C4-2B (cell line): ENCODE results near the gene MYBPH.

Source experiments
- ZFX ChIP-seq: fragments of 450-650 bp; IDR thresholded peaks from 2 replicates; pipeline ENCODE4 v1.6.1; 2017
- TF ChIP-seq, protein P1 (sequence below): fragments of 450-650 bp; conservative IDR thresholded peaks from 2 replicates; pipeline ENCODE4 v1.5.1; 2017; ENCODE audit warnings: mild to moderate bottlenecking

DNA sequence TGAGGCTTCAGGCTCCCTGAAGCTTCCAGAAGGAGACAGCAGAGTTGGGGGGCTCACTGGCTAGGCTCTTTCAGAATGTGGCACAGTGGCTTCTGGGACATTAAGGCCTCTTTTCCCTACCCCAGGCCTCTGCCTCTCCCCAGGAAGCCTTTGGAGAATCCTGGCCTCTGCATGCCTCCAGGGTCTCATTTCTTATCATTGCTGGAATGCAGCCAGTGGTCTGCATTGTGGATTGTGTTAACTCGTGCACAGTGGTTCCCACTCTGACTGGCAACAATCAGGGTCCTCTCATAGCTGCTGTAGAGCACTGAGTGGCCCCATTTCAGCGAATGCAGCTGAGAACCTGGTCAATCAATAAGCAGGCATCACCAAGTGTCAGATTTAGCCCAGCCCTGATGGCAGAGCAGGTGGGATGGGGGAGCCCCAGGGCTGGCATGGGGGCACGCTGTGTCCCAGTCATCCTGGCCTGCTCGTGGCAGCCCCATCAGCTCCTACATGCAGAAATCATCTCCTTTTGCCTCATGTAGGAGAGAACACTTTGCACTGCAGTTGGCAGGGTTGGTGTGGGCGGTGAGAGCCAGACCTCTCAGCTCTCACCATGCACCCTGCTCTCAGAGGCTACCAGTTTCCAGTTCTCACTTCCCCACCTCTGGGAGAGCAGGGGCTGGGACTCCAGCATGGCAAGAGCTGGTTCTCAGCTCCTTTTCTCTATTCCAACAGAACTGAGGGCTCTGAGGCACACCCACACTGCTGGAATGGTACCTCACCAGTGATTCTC is 34.7 kb downstream of the MYBPH start:
- TF ChIP-seq, protein P1, sequence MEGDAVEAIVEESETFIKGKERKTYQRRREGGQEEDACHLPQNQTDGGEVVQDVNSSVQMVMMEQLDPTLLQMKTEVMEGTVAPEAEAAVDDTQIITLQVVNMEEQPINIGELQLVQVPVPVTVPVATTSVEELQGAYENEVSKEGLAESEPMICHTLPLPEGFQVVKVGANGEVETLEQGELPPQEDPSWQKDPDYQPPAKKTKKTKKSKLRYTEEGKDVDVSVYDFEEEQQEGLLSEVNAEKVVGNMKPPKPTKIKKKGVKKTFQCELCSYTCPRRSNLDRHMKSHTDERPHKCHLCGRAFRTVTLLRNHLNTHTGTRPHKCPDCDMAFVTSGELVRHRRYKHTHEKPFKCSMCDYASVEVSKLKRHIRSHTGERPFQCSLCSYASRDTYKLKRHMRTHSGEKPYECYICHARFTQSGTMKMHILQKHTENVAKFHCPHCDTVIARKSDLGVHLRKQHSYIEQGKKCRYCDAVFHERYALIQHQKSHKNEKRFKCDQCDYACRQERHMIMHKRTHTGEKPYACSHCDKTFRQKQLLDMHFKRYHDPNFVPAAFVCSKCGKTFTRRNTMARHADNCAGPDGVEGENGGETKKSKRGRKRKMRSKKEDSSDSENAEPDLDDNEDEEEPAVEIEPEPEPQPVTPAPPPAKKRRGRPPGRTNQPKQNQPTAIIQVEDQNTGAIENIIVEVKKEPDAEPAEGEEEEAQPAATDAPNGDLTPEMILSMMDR, result no peak
- TF ChIP-seq ZFX, result no peak
